Germinal center (tissue), 1 donor: ENCODE data around the gene GLRX.
"Not testable (repeated sequence)": the region's sequence is repeated elsewhere in the genome, so short reads cannot be mapped to it uniquely, and the experiment has no call there.

Experiments
- DNase-seq: peaks from one replicate; pipeline ENCODE4 v3.0.0; 2012; ENCODE audit warnings: mixed read lengths, low spot score

GLRX gene

DNA sequence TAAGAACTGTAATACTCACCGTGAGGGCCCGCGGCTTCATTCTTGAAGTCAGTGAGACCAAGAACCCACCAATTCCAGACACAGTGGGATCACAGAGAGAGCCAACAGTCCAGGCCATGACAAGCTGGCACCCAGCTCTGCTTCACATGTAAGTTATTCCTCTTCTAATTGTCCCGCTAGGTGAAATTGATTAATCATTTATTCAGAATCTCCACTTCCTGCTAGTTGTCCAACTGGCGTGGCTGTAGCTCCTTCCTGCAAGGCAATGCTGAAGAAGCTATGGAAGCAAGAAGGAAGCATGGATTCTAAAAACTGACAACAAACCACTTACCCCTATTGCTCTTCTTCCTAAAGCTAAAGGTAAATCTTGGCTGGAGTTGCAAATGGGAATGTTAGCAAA, 30.0 kb upstream of the GLRX start:
- no peak for DNase-seq

DNA sequence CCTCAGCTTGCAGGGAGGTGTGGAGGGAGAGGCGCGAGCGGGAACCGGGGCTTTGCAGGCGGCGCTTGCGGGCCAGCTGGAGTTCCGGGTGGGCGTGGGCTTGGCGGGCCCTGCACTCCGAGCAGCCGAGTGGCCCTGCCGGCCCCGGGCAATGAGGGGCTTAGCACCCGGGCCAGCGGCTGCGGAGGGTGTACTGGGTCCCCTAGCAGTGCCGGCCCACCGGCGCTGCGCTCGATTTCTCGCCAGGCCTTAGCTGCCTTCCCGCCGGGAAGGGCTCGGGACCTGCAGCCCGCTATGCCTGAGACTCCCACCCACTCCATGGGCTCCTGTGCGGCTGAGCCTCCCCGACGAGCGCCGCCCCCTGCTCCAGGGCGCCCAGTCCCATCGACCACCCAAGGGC, 28.6 kb upstream of the GLRX start:
- DNase-seq = not testable (repeated sequence)

DNA sequence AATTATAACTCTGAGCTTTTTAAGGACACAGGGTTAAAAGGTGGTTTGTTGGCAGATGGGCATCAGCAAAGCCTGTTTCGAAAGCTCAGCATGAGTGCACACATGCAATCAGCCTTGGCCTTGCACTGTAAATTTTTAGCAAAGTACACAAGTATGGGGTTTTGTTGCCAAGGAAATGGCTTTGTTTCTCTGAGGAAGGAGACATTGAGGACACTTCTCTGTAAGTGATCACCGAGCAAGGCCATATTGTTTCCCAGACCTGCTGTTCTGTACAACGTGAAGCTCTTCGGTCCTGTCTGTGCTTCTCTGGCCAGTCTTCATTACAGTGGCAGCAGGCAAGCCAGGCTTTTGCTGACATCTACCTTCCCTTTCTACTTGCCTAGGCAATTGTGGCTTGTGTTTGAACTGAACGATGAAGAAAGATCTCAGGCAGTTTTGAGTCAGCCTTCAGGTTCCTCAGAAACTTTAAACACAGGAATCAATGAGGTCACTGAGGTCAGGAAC, 27.9 kb upstream of the GLRX start:
- DNase-seq = no peak

DNA sequence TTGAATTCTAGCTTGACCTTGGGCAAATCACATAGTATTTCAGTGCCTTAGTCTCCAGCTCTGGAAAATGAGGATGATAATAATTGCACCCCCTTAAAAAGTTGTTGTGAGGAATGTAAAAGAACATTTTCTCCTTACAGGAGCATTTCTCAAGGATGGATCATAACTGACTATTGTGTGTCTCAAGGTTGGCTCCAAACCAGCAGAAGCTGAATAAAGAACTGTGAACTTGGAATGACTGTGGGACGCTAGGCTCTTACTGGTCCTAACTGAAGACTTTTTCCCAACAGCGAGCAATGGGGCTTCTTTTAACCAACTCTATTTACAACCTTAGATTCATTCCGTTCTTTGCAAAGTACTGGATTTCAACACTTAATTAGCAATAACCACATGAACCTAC, 26.2 kb upstream of the GLRX start:
- DNase-seq = no peak

DNA sequence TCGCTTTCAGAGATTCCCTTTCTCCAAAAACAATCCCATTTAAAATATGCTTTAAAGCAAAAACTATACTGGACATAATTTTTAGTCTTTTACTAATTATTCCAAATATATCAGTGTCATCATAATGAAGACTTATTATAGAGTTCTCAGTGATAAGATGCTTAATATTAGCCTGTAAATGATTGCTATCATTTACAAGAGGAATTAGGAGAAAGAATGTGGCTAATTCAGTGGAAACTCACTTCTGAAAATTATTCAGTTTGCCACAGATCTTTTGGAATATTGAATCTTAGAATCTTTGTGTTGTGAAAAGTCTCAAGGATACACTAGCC, 24.7 kb upstream of the GLRX start:
- no peak for DNase-seq

DNA sequence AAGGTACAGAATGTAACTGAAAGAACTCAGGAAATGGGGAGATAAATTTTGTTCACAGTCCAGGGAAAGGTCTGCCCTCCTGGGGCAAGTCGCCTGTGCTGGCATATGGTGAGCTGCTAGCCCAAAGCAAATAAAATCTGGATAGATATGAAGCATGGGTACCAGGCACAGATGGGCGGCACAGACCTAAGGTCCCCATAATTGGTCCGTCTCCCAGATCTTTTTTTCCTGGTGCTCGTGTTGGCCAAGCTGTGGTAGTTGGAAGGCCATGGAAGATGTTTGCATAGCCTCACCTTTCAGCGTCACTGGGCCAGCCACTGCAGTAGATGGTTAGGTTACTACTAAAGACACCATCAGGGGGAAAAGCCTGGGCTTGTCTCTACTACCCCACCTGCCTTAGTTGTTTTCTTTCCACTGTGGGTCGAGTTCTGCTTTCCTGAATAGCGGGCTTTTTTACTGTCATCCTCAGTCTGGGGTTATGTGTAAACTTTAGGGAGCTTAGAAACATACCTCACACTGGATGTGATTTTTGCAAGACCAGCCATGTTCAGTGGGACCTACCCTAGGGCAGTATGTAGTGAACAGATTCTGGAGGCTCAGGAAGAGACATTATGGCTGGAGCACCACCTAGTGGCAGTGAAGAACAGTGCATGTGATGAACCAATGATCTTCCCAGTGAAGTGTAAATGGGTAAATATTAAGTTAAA, 24.2 kb upstream of the GLRX start:
- peak; percentile 77 for DNase-seq

DNA sequence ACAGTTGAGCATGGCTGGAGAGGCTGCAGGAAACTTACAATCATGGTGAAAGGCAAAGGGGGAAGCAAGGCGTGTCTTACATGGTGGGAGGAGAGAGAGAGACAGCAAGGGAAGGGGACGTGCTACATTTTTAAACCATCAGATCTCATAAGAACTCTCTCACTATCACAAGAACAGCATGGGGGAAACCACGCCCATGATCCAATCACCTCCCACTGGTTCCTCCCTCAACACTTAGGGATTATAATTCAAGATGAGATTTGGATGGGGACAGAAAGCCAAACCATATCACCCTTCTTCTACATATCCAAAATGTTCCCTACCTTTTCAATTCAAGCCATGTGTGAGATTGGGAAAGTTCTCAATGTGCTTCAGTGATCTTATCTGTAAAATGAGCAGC, 22.9 kb upstream of the GLRX start:
- DNase-seq = no peak

DNA sequence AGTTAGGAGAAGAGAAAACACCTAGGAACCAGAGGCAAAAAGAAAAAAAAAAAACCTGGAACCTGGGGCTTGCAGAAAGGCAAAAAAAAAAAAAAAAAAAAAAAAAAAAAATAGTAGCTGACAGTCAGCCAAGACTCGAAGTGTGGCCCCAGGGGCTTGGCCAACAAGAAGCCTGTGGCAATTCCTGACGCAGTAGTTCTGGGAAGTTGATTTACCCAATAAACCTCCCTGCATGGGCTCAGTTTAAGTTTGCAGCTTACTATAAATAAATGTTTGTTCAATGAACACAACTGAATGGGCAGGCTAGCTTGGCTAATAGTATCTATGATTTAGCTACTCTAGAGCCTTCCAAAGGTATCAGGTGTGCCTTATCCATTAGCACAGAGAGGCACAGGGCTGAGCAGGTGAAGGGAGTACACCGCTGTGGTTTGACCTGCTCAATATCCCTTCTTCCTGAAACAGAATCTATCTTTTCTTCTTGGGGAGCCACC, 21.3 kb upstream of the GLRX start:
- DNase-seq = no peak

DNA sequence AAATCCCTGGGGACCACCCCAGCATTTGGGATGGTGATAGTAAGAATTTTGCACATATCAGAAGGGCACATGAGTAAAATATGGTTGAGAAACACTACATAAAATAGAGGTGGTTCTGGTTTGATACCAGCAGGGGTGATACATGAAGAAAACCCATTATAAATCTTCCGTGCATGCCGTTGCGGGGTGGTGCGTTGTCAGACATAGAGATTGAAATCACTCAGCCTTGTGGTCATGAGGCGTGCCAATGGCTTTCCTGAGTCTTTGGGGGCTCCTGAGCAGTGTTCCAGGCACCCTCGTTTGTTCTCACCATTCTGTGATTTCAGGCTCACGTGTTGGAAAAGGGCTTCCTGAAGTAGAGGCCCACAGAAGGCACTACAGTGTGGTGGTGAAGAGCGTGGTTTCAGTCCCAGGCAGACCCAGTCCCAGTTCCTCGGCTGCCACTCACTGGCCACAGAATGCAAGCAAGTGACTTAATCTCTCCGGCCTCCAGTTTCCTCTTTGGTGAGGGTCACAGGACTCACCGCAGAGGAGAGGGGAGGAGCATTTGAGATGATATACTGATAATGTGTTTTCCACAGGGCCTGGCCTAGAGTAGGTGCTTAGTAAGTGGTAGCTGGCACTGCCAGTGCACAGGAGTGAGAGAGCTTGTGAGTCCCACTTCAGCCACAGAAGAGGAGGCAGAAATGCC, 20.5 kb upstream of the GLRX start:
- peak; percentile 53 for DNase-seq

DNA sequence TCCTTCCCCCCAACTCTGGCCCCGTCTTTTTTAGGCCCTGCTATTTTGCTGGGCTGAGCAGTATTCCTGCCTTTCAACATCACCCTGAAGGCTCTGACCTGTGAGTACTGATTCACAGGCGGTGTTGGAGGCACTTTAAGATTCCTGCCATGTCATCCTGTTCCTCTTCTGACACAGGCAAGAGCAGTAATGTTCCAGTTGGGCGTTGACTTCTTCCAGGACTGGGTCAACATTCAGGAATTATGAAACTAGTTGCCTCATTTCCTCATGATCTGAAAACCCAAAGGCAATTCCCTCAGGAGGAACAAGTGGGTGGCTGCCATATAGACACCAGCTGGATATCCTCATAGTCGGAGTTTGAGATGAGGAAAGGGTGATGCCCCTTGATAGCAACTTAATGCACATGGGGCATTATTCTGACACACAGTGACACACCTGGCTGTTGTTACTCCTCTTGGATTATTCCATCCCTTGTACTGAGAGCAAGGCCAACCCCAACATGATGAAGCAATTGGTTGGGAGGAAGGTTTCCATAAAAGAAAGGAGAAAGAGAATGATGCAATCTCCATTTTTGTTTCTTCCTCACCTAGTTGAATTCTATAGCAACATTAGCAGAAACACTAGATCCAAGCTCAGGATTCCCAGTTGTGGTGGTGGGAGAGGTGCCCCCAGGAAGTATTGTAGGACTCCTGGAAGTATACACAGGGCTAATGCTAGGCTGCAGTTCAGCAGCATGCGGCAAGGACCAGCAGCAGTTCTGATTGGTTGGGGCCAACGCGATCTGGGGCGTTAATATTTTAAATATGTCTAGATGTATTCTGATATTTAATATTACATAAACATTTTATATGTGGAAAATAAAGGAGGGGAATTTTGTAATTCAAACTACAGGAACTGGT, 19.6 kb upstream of the GLRX start:
- DNase-seq = no peak

DNA sequence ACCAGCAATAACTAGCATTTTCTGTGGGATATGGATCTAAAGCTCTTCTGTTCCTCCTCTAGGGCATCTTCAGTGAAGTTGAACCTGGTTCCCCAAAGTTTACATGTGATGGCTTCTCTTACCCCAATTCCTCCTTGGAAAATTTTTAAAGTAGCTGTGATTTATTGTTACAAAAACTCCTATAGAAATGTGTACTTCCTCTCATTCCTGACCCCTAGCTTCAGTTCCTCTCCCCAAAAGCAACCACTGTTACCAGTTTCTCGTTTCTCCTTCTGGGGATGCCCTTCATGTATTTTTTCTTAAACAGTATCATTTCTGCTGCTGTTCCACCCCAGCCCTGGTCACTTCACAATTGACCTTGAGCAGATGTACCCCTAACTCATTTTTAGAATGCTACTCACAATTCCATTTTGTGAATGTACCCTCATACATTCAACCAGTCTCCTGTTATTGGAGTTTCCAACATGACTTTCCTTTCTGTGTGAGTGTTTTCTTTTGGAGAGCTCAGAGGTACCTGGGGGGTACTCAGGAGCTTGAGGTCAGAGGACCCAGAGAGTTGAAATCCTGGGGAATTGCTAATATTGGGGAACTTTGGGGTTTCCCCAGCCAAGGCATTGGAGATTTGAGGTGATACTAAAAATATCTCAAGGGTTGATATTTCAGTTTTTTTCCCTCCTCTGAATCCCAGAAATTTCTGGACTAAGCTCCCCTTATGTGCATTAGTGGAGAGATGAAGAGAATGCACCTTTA, 18.6 kb upstream of the GLRX start:
- DNase-seq = no peak

DNA sequence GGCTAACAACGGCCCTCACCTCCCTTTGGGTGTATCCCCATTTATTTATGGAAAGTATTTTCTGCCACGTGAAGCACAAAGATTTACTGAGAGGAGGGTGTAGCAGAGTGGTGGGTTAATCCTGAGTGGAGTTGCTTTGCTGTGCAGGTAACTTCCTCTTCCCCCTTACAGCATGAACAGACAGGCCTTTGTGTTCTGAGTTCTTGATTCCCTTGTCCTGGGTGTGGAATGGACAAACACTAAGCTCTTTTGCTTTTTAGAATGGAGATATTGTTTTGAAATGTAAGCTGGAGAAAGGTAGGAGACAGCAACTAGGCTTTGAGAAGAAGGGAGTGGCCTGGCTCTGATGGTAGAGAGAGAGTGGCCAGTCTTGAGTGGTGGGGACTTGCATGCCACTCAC, 17.1 kb upstream of the GLRX start:
- no peak for DNase-seq

DNA sequence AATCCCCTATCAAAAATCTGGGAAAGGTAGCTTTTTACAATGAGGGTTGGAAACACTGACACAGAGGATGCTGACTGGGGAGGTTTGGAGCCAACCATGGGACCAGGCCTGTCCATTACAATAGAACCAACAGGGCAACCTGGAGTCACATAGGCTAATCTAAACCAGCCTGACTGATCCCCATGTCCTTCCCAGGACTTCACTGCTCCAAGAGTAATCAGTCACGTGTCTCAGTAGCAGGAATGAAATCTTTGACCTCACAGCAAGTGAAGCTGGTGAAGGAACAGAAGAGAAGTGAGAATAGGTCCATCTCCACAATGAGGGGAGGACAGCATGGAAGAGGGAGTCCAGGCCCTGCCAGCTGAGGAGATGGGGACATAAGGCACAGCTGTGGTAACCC, 16.0 kb upstream of the GLRX start:
- DNase-seq = no peak

DNA sequence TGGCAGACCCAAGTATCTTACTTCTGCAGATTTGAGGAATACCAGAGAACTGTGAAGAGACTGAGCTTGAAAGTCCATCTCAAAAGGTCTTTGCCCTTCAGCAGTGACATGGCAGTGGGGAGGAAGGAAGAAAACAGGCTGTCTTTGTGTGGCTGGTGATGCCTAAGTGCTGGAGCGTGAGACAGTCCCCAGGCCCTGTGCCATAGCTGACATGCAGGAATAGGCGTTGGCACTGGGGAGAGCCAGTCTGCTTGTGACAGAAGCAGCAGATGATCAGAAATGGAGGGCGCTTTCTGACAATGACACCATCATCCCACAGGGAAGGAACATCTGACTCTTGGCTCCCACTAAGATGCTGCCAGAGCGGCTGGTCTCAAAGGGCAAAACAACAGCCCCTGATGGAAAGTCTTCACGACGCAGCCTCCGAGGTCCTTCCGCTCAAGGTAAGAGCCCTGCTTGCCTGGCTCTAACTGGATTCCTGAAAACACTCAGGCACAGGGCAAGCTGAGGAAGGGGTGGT, 15.5 kb upstream of the GLRX start:
- no peak for DNase-seq

DNA sequence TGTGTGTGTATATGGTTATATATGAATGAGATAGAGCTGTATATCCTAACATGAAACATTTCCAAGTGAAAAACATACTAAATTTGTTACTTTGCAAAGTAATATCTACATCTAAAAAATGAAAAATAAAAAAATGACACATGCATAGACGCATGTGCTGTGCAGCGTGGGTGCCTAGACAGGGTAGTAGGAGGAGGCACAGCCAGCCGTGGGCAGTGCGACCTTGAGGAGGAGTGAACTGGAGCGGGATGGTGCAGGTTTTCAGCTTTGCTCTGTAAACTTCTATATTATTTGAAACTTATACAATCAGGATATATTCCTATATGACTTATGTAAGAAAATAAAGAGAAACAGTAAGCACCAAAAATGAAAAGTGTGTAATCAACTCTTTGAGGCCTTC, 15.0 kb upstream of the GLRX start:
- DNase-seq = no peak

DNA sequence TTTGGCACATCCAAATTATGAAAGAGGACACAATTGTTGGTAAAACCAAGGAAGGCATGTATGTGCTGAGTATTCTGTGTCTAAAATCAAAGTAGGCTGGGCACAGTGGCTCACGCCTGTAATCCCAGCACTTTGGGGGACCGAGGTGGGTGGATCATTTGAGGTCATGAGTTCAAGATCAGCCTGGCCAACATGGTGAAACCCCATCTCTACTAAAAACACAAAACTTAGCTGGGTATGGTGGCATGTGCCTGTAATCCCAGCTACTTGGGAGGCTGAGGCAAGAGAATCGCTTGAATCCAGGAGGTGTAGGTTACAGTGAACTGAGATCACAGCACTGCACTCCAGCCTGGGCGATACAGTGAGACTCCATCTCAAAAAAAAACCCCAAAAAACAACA, 14.4 kb upstream of the GLRX start:
- not testable (repeated sequence) for DNase-seq

DNA sequence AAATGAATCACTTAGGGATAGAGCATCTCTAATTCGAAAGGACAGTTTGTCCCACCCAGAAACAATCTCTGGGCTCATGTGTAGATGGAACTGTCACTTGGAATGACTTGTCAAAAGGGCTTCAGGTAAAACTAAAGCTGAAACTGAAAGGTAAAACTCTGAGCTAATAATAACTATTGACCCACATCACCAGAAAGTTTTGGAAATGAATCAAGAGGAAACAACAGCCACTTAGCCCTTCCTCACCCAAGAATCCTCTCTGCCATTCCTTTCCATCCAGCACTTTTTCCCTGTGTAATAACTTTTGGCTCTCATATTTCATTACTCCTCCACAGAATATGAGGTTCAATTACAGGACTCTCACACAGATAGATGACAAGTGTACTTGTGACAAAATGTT, 14.0 kb upstream of the GLRX start:
- DNase-seq = no peak

DNA sequence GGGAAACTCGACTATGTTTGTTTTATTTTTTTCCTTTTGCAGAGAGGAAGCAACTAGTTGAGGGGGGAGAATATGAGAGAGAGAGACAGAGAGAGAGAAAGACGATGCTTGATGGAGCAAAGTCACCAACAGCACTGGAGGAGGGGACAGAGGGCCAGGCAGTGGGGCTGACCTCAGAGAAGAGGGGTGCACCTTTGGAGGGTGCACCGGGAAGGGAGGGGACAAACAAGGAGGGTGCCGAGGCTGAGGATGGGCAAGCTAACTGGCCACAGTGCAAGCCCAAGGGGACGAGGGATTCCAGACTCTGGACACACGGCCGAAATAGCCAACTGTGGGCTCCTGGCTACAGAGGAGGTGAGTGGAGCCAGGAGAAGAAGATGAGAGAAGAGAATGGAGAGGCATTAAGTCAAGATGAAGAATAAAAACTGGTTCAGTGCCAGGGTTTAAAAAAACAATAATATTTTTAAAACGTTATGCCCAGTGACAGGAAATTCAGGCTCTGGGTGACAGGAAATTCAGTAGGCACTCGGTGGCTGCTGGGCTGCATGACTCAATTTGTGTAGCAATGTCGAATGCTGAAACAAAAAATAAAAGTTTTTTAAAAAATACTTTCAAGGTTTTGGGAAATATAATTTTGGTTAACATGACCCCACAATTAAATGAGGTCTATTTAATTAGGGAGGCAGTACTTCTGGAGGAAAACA, 13.3 kb upstream of the GLRX start:
- no peak for DNase-seq

DNA sequence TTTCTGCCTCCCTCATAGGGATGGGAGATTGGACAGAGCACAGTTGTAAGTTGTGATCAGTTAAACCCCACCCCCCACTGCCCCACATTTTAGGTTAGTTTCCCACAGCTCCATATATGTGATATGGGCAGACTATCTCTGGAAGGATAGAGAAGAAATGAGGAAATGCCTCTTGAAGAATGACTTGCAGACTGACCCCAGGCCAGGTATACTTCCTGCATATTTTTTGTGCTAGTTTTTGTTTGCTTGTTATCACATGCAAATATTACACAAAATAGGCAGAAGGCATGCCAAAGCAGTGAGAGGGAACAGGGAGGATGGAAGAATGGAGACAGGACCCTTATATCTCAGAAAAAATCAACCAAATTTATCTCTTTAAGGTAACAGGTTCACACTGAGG, 10.1 kb upstream of the GLRX start:
- no peak for DNase-seq

DNA sequence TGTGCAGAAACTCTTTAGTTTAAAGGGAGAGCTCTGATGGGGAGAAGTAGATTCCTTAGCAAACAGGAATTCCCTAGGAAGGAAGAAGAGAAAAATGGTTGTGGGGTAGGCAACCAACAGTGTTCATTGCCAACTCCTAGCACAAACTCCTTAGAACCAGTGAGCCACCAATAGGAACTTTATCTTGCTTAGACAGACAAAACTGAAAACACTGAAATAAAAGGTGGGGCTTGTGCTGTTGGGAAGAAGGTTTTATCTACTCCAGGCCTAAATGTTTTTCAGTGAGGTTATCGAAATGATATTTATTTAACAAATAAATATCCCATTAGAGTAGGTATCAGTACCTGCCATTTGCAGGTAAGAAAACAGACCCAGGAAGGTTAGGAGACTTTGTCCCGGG, 7.7 kb upstream of the GLRX start:
- no peak for DNase-seq

DNA sequence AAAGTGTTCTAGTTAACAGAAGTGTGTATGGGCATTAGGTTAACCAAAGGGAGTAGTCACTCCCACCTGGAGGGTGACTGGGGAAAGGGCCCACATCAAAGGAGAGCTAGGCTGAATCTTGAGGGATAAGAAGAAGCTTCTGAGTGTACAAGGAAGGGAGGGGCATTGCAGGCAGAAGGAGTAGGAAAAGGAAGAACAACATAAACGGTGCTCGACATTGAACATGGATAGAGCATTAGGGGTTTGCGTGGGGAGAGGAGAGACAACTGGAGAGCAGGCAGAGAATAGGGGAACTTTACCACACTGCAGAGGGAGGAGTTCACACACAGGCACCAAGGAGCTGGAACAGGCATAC, 5.3 kb upstream of the GLRX start:
- no peak for DNase-seq
